Stimulated activated effector memory CD8-positive, alpha-beta T cell treated with anti-CD3 and anti-CD28 coated beads, Interleukin-12 subunit alpha, Interleukin-12 subunit beta, amount 100 ng/mL, for 72 hours (primary cell): Measurements from ENCODE around the gene ZNF207.
"Not testable (repeated sequence)": the region's sequence is repeated elsewhere in the genome, so short reads cannot be mapped to it uniquely, and the experiment has no call there.

ENCODE experiments used
- ATAC-seq: fragments of 150-1000 bp; cut with Tn5 transposase; 2 replicates; pipeline ENCODE4 v1.10.0; 2021
- DNase-seq, 2 donors: peaks; one replicate each; pipeline ENCODE4 v3.0.0; 2021 to 2022; ENCODE audit warnings: low spot score in 2 of 2
- H3K27ac Mint-ChIP-seq: one replicate; pipeline ENCODE4 v1.8.0; 2022; ENCODE audit warnings: mild to moderate bottlenecking, mixed read lengths
- H3K36me3 Mint-ChIP-seq: one replicate; pipeline ENCODE4 v1.8.0; 2022; ENCODE audit warnings: mild to moderate bottlenecking, mixed read lengths
- H3K4me1 Mint-ChIP-seq: one replicate; pipeline ENCODE4 v1.8.0; 2022; ENCODE audit warnings: mixed read lengths
- H3K4me3 Mint-ChIP-seq: one replicate; pipeline ENCODE4 v1.8.0; 2022; ENCODE audit warnings: mild to moderate bottlenecking, mixed read lengths
- H3K9me3 Mint-ChIP-seq: one replicate; pipeline ENCODE4 v1.8.0; 2022; ENCODE audit warnings: mixed read lengths

Gene ZNF207

DNA sequence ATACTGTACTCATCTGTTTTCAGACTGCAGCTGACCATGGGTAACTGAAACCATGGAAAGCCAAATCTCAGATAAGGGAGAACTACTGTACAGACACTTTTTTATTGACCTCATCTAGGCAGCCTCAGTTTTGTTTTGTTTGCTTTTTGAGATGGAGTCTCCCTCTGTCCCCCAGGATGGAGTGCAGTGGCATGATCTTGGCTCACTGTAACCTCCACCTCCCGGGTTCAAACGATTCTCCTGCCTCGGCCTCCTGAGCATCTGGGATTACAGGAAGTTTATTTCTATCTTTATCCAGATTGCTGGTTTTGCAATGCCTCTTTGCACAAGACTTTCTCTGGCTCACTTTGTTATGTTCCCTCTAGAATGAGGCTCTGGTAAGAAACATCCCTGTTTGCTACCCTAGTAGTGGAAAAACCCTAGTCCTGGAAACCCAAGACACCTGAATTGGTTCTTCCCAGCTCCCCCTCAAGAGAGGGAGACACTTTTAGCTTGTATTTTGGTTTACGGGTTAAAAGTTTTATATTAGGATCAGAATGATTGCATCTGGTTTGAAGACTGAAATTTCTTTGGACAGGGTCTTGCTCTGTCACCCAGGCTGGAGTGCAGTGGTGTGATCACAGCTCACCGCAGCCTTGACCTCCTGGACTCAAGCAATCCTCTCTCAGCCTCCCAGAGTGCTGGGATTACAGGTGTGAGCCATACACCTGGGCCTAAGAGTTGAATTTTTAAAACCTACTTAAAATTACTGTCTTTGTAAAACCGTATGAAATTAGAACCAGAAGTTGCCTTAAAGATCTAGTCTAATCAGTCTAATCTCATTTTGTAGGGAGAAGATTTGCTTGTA, 38.9 kb downstream of the ZNF207 start:
- DNase-seq (no peak), ATAC-seq (no peak)
- H3K4me1 Mint-ChIP-seq, result no peaks in the 10 kb centered on the region
- no peak overlapping the region for H3K27ac Mint-ChIP-seq
- H3K36me3 Mint-ChIP-seq, result peaks cover 61% of the 10 kb centered on the region
- no peaks in the 10 kb centered on the region for H3K9me3 Mint-ChIP-seq
- no peak overlapping the region for H3K4me3 Mint-ChIP-seq

DNA sequence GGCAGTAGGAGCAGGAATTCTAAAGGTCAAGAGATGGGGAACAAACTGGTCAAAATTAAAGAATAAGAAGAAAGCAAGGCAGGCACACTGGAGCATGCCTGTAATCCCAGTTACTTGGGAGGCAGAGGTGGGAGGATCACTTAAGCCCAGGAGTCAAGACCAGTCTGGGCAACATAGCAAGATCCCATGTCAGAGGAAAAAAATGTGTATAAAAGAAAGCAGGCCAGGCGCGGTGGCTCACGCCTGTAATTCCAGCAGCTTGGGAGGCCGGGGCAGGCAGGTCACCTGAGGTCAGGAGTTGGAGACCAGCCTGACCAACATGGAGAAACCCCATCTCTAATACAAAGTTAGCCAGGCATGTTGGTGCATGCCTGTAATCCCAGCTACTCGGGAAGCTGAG, 43.9 kb downstream of the ZNF207 start:
- Mint-ChIP-seq H3K27ac (peak overlapping the region; percentile 4), H3K9me3 (no peaks in the 10 kb centered on the region), H3K36me3 (peaks cover 40% of the 10 kb centered on the region), H3K4me3 (no peak overlapping the region), H3K4me1 (no peaks in the 10 kb centered on the region)
- DNase-seq (no peak), ATAC-seq (no peak)

DNA sequence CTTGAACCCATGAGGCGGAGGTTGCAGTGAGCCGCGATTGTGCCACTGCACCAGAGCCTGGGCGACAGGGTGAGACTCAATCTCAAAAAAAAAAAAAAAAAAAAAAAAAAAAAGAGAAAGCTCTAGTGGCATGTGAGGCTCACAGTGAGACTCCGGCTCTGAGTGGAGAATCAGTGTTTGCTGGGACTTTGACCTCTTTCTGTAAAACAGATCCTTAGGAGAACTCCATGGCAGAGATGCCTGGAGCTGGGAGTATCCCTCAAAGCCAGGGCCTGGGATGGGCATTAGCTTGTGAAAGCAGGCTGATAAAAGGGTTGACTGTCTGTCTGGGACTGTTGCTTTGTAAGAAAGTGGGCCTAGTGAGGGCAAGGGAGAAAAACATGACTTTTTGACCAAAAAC, 46.4 kb downstream of the ZNF207 start:
- H3K36me3 Mint-ChIP-seq, result peaks cover 28% of the 10 kb centered on the region
- peaks cover 9% of the 10 kb centered on the region for H3K4me1 Mint-ChIP-seq
- ATAC-seq (no peak), DNase-seq (no peak)
- no peak overlapping the region for H3K4me3 Mint-ChIP-seq
- no peaks in the 10 kb centered on the region for H3K9me3 Mint-ChIP-seq
- peak overlapping the region; percentile 30 for H3K27ac Mint-ChIP-seq

DNA sequence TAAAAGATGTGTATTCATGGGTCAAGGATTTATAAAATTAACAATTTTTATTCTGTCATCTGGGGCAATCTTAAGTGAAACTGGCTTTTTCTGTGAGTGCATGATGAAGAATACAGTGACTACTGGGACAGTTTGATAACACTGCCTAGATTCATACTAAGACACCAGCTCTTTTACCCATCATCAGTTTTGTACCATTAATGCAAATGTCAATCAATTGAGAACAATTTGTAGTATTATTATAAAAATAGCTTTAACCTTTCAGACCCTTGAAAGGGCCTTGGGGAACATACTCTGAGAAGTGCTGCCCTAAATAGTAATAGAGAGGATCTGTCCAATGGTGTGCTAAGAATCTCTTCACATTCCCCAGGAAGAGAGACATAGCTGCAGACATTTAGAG, 49.0 kb downstream of the ZNF207 start:
- peaks cover 24% of the 10 kb centered on the region for H3K36me3 Mint-ChIP-seq
- peaks cover 14% of the 10 kb centered on the region for H3K4me1 Mint-ChIP-seq
- H3K9me3 Mint-ChIP-seq, result no peaks in the 10 kb centered on the region
- H3K4me3 Mint-ChIP-seq, result no peak overlapping the region
- DNase-seq (no peak), ATAC-seq (no peak)
- H3K27ac Mint-ChIP-seq, result peak overlapping the region; percentile 83

DNA sequence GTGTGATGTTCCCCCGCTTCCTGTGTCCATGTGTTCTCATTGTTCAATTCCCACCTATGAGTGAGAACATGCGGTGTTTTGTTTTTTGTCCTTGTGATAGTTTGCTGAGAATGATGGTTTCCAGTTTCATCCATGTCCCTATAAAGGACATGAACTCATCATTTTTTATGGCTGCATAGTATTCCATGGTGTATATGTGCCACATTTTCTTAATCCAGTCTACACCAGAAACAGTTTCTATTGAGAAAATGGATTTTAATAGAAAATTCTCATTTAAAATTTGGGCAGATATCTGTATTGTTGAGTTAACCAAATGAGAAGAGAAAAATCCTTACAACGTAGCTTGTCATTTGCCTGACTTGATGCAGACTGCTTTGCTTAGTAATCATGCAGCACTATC, 60.1 kb downstream of the ZNF207 start:
- ATAC-seq, H3K4me3 Mint-ChIP-seq, H3K27ac Mint-ChIP-seq, DNase-seq, H3K4me1 Mint-ChIP-seq, H3K9me3 Mint-ChIP-seq: not testable (repeated sequence)
- peaks cover 22% of the 10 kb centered on the region for H3K36me3 Mint-ChIP-seq

DNA sequence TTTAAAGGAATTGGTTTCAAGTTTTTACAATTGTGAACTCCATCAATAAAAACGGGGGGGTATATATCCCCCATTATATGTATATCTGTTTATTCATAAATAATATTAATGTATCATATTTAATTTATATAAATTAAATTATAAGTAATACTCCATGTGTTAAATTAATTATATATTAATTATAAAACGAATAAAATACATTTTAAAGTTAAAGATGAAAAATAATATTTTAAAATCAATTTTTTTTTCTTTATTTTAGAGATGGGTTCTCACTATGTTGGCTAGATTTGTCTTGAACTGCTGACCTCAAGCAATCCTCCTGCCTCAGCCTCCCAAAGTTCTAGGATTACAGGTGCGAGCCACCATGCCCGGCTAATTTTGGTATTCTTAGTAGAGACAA, 76.9 kb downstream of the ZNF207 start:
- Mint-ChIP-seq H3K36me3 (no peaks in the 10 kb centered on the region), H3K27ac (no peak overlapping the region), H3K9me3 (peaks cover 6% of the 10 kb centered on the region), H3K4me3 (no peak overlapping the region), H3K4me1 (no peaks in the 10 kb centered on the region)
- ATAC-seq, result no peak
- DNase-seq, result no peak

DNA sequence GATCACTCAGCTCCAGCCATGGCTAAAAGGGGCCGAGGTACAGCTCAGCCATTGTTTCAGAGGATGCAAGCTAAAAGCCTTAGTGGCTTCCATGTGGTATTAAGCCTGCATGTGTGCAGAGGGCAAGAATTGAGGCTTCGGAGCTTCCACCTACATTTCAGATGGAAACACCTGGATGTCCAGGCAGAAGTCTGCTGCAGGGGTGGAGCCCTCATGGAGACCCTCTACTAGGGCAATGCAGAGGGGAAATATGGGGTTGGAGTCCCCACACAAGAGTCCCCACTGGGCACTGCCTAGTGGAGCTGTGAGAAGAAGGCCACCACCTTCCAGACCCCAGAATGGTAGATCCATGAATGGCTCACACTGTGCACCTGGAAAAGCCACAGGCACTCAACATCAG, 79.6 kb downstream of the ZNF207 start:
- Mint-ChIP-seq H3K27ac (no peak overlapping the region), H3K4me3 (no peak overlapping the region), H3K9me3 (peaks cover 6% of the 10 kb centered on the region), H3K4me1 (no peaks in the 10 kb centered on the region), H3K36me3 (no peaks in the 10 kb centered on the region)
- DNase-seq (no peak), ATAC-seq (no peak)
